Right lobe of liver (tissue), 4 donors: ENCODE results near the gene ZMIZ1.

Source experiments
- POLR2A ChIP-seq: fragments of 450-650 bp; IDR thresholded peaks from one replicate; pipeline ENCODE4 v1.6.1; 2017; ENCODE audit warnings: antibody characterized with exemption, mild to moderate bottlenecking
- TF ChIP-seq, protein P1 (sequence below), 4 donors: fragments of 200-600 bp in 3 of 4; fragments of 450-650 bp in 1 of 4; IDR thresholded peaks; one replicate each; pipeline versions ENCODE4 v1.5.1 to v1.8.0; 2016 to 2022; ENCODE audit warnings: antibody characterized with exemption in 4 of 4, mild to moderate bottlenecking in 2 of 4
- donor health status: DM: no; HTN: no; CAD: no.
- donor health status: DM: no; HTN: no; CAD: no.
- donor health status: DM: no; HTN: yes; CAD: no.

DNA sequence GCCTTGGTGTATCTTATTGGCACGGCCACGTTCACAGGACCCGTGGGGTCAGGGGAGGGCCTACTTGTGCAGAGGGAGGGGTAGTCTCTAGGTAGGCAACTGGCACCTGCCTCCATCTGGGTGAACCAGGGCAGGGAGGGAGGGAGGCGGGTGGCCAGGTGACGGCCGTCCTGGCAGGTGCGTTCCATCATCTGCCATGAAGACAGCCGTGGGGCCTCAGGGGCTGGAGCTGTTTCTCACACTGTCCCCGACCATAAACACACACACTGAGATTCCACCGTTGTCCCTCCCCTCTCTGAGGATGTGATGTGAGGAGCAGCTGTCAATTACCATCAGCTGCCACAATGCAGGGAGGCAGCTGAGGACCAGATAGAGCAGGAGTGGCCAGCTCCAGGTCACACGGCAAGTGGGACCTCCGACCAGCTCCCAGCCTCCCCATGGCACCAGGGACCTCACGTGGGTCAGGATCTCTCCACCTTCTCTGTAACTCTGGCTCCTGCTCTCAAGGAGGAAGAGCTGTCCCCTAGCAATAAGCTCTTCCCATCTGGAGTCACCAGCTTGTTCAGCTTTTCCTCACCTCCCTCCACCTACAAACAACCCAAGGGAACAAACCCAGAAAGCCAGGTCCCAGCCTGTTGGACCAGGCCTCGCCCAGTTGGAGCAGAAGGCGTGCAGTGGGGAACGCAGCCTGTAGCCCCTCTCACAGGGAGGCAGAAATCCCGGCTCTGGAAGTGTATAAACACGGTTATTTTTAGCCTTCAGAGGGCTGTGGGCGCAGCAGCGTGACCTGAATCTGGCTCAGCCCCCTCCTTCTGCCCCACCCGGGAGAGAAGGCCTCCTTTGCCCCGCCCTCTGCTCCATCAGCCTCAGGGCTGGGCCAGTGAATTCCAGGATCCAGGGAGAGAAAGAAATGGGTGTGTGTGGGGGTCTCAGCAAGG lies 33.1 kb downstream of the ZMIZ1 start:
- TF ChIP-seq POLR2A: no peak
- TF ChIP-seq, protein P1, sequence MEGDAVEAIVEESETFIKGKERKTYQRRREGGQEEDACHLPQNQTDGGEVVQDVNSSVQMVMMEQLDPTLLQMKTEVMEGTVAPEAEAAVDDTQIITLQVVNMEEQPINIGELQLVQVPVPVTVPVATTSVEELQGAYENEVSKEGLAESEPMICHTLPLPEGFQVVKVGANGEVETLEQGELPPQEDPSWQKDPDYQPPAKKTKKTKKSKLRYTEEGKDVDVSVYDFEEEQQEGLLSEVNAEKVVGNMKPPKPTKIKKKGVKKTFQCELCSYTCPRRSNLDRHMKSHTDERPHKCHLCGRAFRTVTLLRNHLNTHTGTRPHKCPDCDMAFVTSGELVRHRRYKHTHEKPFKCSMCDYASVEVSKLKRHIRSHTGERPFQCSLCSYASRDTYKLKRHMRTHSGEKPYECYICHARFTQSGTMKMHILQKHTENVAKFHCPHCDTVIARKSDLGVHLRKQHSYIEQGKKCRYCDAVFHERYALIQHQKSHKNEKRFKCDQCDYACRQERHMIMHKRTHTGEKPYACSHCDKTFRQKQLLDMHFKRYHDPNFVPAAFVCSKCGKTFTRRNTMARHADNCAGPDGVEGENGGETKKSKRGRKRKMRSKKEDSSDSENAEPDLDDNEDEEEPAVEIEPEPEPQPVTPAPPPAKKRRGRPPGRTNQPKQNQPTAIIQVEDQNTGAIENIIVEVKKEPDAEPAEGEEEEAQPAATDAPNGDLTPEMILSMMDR (IDR thresholded peaks at IDR 0.05): no peak
